HCT116 (cell line): ENCODE data around the gene TRIM41. TPM values are rescaled to one million over a fixed set of nuclear protein-coding genes. Genes with fewer than 3 reads are reported as not detected.

Source experiments
- ATAC-seq: fragments of 200-7000 bp; cut with Tn5 transposase; 2 replicates; pipeline ENCODE4 v1.9.1; 2020; ENCODE audit warnings: mild to moderate bottlenecking, moderate library complexity
- BruUV-seq: library from RNA; stranded (reverse); fragments of 400-500 nt; replicated peaks from 2 replicates; lab custom pipeline; 2021; lab: Mats Ljungman, UMichigan
- CTCF ChIA-PET: fragments of 300-600 bp; sonication (Branson Sonifier 250); formaldehyde crosslinking; loops from one replicate; lab custom pipeline; 2021; ENCODE audit warnings: antibody characterized with exemption; lab: Charles Lee
- POLR2A ChIA-PET: fragments of 300-600, 350-600 bp; sonication (Branson Sonifier 250); formaldehyde crosslinking; loops from one replicate; lab custom pipeline; 2021; ENCODE audit warnings: antibody characterized with exemption; lab: Charles Lee
- RAD21 ChIA-PET, 2 experiments: fragments of 300-600 bp; sonication (Branson Sonifier 250); formaldehyde crosslinking; loops; one replicate each; lab custom pipeline; 2023; ENCODE audit warnings: low total read pairs in 2 of 2; ENCODE audit not compliant: uncharacterized antibody in 2 of 2, unreplicated experiment in 2 of 2, low non-redundant PET in 1 of 2; lab: Charles Lee
- DNase-seq: peaks from one replicate; pipeline ENCODE4 v3.0.0-alpha.2; 2010; ENCODE audit warnings: low read depth, low spot score
- H2AFZ ChIP-seq: fragments of 200-600 bp; shearing (Covaris generic), sonication (generic); 2 replicates; pipeline ENCODE4 v1.6.1; 2017; ENCODE audit warnings: low read depth, mixed run types, mixed read lengths, antibody characterized with exemption, low read length; ENCODE audit not compliant: poor library complexity, severe bottlenecking
- H3K27ac ChIP-seq: 2 replicates; pipeline ENCODE4 v1.5.1; 2012; ENCODE audit warnings: low read depth, low read length
- H3K27me3 ChIP-seq: fragments of 200-600 bp; sonication (generic); 2 replicates; pipeline ENCODE4 v1.6.1; 2016; ENCODE audit warnings: mixed run types, low read length, mixed read lengths; ENCODE audit not compliant: insufficient read depth
- H3K36me3 ChIP-seq, 2 experiments: fragments of 200-500 bp in 1 of 2; fragments of 200-600 bp in 1 of 2; sonication (Bioruptor generic) in 1 of 2; sonication (generic) in 1 of 2; 2 replicates each; pipeline versions ENCODE4 v1.5.1 to v1.6.1; 2014 to 2016; ENCODE audit warnings: low read length in 2 of 2, inconsistent platforms in 1 of 2, mixed read lengths in 1 of 2, mixed run types in 1 of 2; ENCODE audit not compliant: insufficient read depth in 2 of 2, control insufficient read depth in 1 of 2
- H3K4me1 ChIP-seq, 2 experiments: fragments of 200-600 bp in 1 of 2; sonication (generic) in 1 of 2; 2 replicates each; pipeline versions ENCODE4 v1.5.1 to v1.6.1; 2012 to 2017; ENCODE audit warnings: low read length in 2 of 2, inconsistent platforms in 1 of 2, mild to moderate bottlenecking in 1 of 2, mixed read lengths in 1 of 2, mixed run types in 1 of 2, moderate library complexity in 1 of 2; ENCODE audit not compliant: insufficient read depth in 2 of 2, control insufficient read depth in 1 of 2
- H3K4me2 ChIP-seq: fragments of 200-600 bp; sonication (generic); 2 replicates; pipeline ENCODE4 v1.6.1; 2017; ENCODE audit warnings: mixed run types, low read length, mixed read lengths
- H3K4me3 ChIP-seq, 2 experiments: fragments of 200-600 bp in 1 of 2; sonication (generic) in 1 of 2; replicated peaks in 1 of 2; 2 replicates each; pipeline ENCODE4 v1.5.1; 2011 to 2016; ENCODE audit warnings: low read length in 2 of 2, control low read depth in 1 of 2, low read depth in 1 of 2, mild to moderate bottlenecking in 1 of 2, mixed read lengths in 1 of 2, mixed run types in 1 of 2
- H3K79me2 ChIP-seq: fragments of 200-600 bp; sonication (generic); 2 replicates; pipeline ENCODE4 v1.6.1; 2017; ENCODE audit warnings: mild to moderate bottlenecking, mixed run types, low read length, moderate library complexity, mixed read lengths; ENCODE audit not compliant: insufficient read depth
- H3K9ac ChIP-seq: fragments of 200-600 bp; sonication (generic); 2 replicates; pipeline ENCODE4 v1.6.1; 2016; ENCODE audit warnings: low read length, mixed read lengths
- H3K9me2 ChIP-seq: fragments of 200-600 bp; sonication (generic), shearing (Covaris generic); 2 replicates; pipeline ENCODE4 v1.6.1; 2017; ENCODE audit warnings: mixed run types, mild to moderate bottlenecking, moderate library complexity; ENCODE audit not compliant: insufficient read depth
- H3K9me3 ChIP-seq, 2 experiments: fragments of 200-500 bp in 1 of 2; fragments of 200-600 bp in 1 of 2; sonication (Bioruptor generic) in 1 of 2; sonication (generic) in 1 of 2; 2 replicates each; pipeline ENCODE4 v1.6.1; 2014 to 2017; ENCODE audit warnings: low read length in 2 of 2, mixed read lengths in 2 of 2, inconsistent platforms in 1 of 2, low read depth in 1 of 2, mild to moderate bottlenecking in 1 of 2, mixed run types in 1 of 2, moderate library complexity in 1 of 2; ENCODE audit not compliant: control insufficient read depth in 1 of 2, insufficient read depth in 1 of 2
- H4K20me1 ChIP-seq: fragments of 200-600 bp; sonication (generic), shearing (Covaris generic); 2 replicates; pipeline ENCODE4 v1.6.1; 2017; ENCODE audit warnings: mixed run types, mild to moderate bottlenecking, moderate library complexity; ENCODE audit not compliant: insufficient read depth
- CBX3 ChIP-seq: IDR thresholded peaks from 2 replicates; pipeline ENCODE4 v1.6.1; 2012; ENCODE audit warnings: low read depth
- CEBPB ChIP-seq: IDR thresholded peaks from 2 replicates; pipeline ENCODE4 v1.6.1; 2012; ENCODE audit warnings: low read depth
- CTCF ChIP-seq, 3 experiments: fragments of 200-600 bp in 1 of 3; sonication (generic) in 1 of 3; IDR thresholded peaks in 2 of 3; conservative IDR thresholded peaks in 1 of 3; 2 replicates each; pipeline ENCODE4 v1.5.1; 2012 to 2017; ENCODE audit warnings: low read depth in 2 of 3, low read length in 2 of 3, antibody characterized with exemption in 1 of 3, borderline replicate concordance in 1 of 3, control low read depth in 1 of 3, mild to moderate bottlenecking in 1 of 3, mixed read lengths in 1 of 3, mixed run types in 1 of 3, moderate library complexity in 1 of 3; ENCODE audit not compliant: insufficient read depth in 1 of 3
- EGR1 ChIP-seq: IDR thresholded peaks from 2 replicates; pipeline ENCODE4 v1.6.1; 2012; ENCODE audit warnings: low read depth
- ELF1 ChIP-seq: IDR thresholded peaks from 2 replicates; pipeline ENCODE4 v1.6.1; 2012; ENCODE audit warnings: low read depth, borderline replicate concordance
- EZH2 ChIP-seq: fragments of 200-600 bp; sonication (generic); IDR thresholded peaks from 2 replicates; pipeline ENCODE4 v1.6.1; 2017; ENCODE audit warnings: antibody characterized with exemption, mixed run types
- EZH2phosphoT487 ChIP-seq: fragments of 200-600 bp; IDR thresholded peaks from 2 replicates; pipeline ENCODE4 v1.6.1; 2018; ENCODE audit warnings: antibody characterized with exemption, borderline replicate concordance
- FOSL1 ChIP-seq: IDR thresholded peaks from 2 replicates; pipeline ENCODE4 v1.6.1; 2012; ENCODE audit warnings: low read depth
- JUND ChIP-seq: IDR thresholded peaks from 2 replicates; pipeline ENCODE4 v1.6.1; 2012
- POLR2AphosphoS5 ChIP-seq: IDR thresholded peaks from 2 replicates; pipeline ENCODE4 v1.6.1; 2011; ENCODE audit warnings: mild to moderate bottlenecking, low read depth, low read length, moderate library complexity
- RAD21 ChIP-seq: IDR thresholded peaks from 2 replicates; pipeline ENCODE4 v1.6.1; 2012; ENCODE audit warnings: low read depth, mild to moderate bottlenecking
- REST ChIP-seq: IDR thresholded peaks from 2 replicates; pipeline ENCODE4 v1.6.1; 2012; ENCODE audit warnings: low read depth
- SP1 ChIP-seq: IDR thresholded peaks from 2 replicates; pipeline ENCODE4 v1.6.1; 2012; ENCODE audit warnings: low read depth
- YY1 ChIP-seq: IDR thresholded peaks from 2 replicates; pipeline ENCODE4 v1.6.1; 2011; ENCODE audit warnings: low read length, low read depth, moderate library complexity, mild to moderate bottlenecking; ENCODE audit not compliant: insufficient replicate concordance; ENCODE audit errors: extremely low read depth
- ZFX ChIP-seq: fragments of 450-650 bp; IDR thresholded peaks from 2 replicates; pipeline ENCODE4 v1.6.1; 2017
- ZNF274 ChIP-seq: fragments of 200-500 bp; sonication (Bioruptor generic); IDR thresholded peaks from 2 replicates; pipeline ENCODE4 v1.6.1; 2014; ENCODE audit warnings: mild to moderate bottlenecking, low read depth, low read length, inconsistent platforms
- intact Hi-C: fragments of 100-400 bp; cut with micrococcal nuclease; formaldehyde crosslinking; loops from 2 replicates; pipeline ENCODE4 v1.10.0; 2022
- total RNA-seq: library from RNA; stranded (reverse); gene quantifications from one replicate; pipeline ENCODE4 v1.2.1, GENCODE V29; 2021; ENCODE audit not compliant: unreplicated experiment
- TF ChIP-seq, protein P1 (sequence below): IDR thresholded peaks from 2 replicates; pipeline ENCODE4 v1.6.1; 2012
- TF ChIP-seq, protein P2 (sequence below): IDR thresholded peaks from 2 replicates; pipeline ENCODE4 v1.6.1; 2011; ENCODE audit warnings: mild to moderate bottlenecking, low read length, moderate library complexity; ENCODE audit not compliant: insufficient replicate concordance; ENCODE audit errors: extremely low read depth

TRIM41 gene
- total RNA-seq, 1 experiment from 2014 or later, result 51.8 TPM

DNA sequence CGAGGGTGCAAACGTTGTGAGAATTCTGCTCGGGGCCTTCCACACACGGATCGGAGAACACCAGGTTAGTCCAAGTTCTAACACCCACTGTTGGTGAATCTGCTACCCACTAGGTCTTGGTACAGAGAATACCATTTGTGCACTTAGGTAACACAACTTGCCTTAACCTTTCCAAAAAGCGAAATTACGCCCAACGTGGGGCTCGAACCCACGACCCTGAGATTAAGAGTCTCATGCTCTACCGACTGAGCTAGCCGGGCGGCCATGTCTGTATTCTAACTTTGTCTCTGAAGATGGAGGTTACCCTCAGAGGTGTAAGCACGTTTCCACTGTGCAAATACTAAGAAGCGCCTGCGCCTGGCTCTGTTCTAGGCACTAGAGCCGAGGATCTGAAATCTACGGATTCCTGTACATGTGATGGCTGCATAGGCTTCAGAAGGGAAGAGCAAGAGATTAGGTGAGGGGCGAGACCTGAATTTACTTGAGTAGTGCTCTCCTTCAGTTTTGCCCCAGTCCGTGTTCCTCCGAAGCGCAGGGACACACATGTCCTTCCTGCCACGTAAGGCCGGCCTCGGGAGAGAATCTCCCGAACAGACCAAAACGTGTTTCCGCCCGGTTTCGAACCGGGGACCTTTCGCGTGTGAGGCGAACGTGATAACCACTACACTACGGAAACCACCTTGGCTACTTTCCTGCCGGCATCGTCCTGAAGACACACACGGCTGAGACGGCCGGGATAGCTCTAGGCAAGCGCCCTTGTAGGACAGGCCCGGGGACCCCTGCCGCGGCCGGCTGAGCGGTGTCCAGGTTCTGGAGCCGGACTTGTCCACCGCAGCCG, 1.1 kb upstream of the TRIM41 start:
- CTCF ChIA-PET, result no interaction called here
- intact Hi-C loops, result loop anchor here (1.0 to 5.0 kb wide), 3 partner anchors 15 to 50 kb away; no protein-coding TSS in a partner anchor
- H2AFZ ChIP-seq, result peak overlapping the region; percentile 79

More for the DNA sequence above, 1.1 kb upstream of the TRIM41 start:
- no peaks in the 10 kb centered on the region for H3K27me3 ChIP-seq
- peak overlapping the region; percentile 88 for H3K9ac ChIP-seq
- no peaks in the 10 kb centered on the region for H3K9me2 ChIP-seq
- TF ChIP-seq REST, result no peak
- no peak for TF ChIP-seq EZH2
- TF ChIP-seq ZNF274, result no peak
- no peak for TF ChIP-seq EGR1
- TF ChIP-seq, protein P1, sequence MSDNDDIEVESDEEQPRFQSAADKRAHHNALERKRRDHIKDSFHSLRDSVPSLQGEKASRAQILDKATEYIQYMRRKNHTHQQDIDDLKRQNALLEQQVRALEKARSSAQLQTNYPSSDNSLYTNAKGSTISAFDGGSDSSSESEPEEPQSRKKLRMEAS, result no peak
- no peak for TF ChIP-seq CEBPB
- TF ChIP-seq ZFX, result peak; percentile 35; the same call in 1 of the 2 replicates
- no peak for TF ChIP-seq CBX3
- TF ChIP-seq CTCF (IDR thresholded peaks at IDR 0.05 in 2 of 3, conservative IDR thresholded peaks at IDR 0.05 in 1 of 3; ENCODE audit: borderline replicate concordance in 1 of 3, insufficient read depth in 1 of 3, low read depth in 2 of 3, low read length in 2 of 3), result no peak
- peak; percentile 87 for TF ChIP-seq YY1
- TF ChIP-seq JUND, result no peak
- TF ChIP-seq POLR2AphosphoS5, result peak; percentile 52
- TF ChIP-seq RAD21, result no peak
- TF ChIP-seq, protein P2, sequence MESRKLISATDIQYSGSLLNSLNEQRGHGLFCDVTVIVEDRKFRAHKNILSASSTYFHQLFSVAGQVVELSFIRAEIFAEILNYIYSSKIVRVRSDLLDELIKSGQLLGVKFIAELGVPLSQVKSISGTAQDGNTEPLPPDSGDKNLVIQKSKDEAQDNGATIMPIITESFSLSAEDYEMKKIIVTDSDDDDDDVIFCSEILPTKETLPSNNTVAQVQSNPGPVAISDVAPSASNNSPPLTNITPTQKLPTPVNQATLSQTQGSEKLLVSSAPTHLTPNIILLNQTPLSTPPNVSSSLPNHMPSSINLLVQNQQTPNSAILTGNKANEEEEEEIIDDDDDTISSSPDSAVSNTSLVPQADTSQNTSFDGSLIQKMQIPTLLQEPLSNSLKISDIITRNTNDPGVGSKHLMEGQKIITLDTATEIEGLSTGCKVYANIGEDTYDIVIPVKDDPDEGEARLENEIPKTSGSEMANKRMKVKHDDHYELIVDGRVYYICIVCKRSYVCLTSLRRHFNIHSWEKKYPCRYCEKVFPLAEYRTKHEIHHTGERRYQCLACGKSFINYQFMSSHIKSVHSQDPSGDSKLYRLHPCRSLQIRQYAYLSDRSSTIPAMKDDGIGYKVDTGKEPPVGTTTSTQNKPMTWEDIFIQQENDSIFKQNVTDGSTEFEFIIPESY, result no peak
- no peak for TF ChIP-seq EZH2phosphoT487
- no peak for TF ChIP-seq FOSL1
- TF ChIP-seq ELF1, result no peak
- no peak for TF ChIP-seq SP1
- BruUV-seq, result no TSS peak
- RAD21 ChIA-PET, result interaction anchor here in 1 of 2 experiments (0.5 kb wide), 1 partner anchor 1012 kb away, joined by 4 read pairs; no protein-coding TSS in a partner anchor
- peak overlapping the region; percentile 100 for H3K4me2 ChIP-seq
- H3K4me1 ChIP-seq, result peaks cover 22 to 49% of the 10 kb centered on the region in 2 experiments
- H3K9me3 ChIP-seq, result no peaks in the 10 kb centered on the region
- H3K36me3 ChIP-seq, result peaks cover 3 to 4% of the 10 kb centered on the region in 2 experiments; a peak in 2 of 4 replicates
- no peaks in the 10 kb centered on the region for H4K20me1 ChIP-seq
- peak; percentile 93 for DNase-seq
- peak overlapping the region; percentile 94 to 100 for H3K4me3 ChIP-seq
- H3K27ac ChIP-seq, result peak overlapping the region; percentile 92
- peaks cover 32% of the 10 kb centered on the region for H3K79me2 ChIP-seq
- ATAC-seq, result peak; percentile 60
- POLR2A ChIA-PET, result interaction anchor here (0.6 to 2.8 kb wide), 8 partner anchors 15 to 48 kb away, joined by 3 to 22 read pairs (median 4); partner anchors contain the start of gene TRIM7
